AG20443 (cell line): ENCODE data around the gene MRPS16.
"Not testable (repeated sequence)": the region's sequence is repeated elsewhere in the genome, so short reads cannot be mapped to it uniquely, and the experiment has no call there.

Experiments used
- DNase-seq: peaks from one replicate; pipeline ENCODE4 v3.0.0; 2012; ENCODE audit warnings: low spot score, mixed read lengths

Gene MRPS16

DNA sequence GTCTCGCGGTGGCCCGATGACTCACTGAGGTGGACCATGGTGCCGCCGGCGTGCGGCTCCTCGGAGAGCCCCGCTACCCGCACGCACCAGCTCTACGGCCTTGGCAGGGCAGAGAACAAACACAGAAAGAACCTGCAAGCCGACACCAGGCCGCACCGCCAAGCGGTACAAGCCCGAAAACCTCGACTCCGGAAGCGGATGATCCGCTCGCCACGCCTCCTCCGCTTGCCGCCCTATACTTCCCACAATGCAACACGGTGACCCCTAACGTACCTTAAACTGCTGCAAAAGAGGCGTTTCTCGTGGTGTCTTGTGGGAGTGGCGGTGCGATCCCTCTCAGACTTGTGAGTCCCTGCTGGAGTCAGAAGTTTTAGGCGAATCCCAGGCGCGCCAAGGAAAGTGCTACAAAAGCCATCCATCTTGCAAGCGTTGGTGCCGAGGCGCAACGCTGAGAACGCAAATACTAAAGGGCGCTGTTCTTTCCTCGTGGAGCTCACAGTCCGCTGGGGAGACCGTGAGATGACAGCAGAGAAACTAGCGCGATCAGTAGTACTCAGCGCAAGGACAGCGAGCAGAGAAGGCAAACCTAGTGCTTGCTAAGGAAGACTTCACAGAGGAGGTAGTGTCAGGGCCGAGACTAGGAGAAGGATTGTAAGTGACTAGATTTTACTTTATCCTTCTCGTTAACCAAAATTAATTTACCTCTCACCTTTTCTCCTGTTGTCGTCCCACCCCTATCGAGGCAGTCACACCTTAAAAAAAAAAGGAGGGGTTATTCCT, at the start of gene MRPS16:
MRPS16 (minus strand) TSS at position 200 of the 780 bp plus-strand sequence; CDS start at position 38, 162 bp downstream.
- DNase-seq, result peak; percentile 96

DNA sequence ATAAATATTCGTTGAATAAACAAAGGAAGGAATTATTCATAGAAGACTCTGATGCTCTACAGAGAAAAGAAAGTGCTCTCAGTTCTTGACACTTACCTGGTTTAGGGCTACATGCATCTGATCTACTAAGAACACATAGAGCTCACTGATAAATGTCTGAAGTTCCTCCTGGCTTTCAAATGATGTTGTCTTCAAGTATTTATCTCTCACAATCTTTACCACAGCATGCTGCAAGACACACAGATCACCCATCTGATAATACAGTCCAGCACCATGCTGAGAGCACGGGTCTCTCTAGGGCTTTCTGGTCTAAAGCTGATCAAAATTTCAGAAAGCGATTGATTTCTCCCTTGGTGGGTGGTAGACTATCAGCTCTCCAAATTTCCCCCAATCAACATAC, 44.5 kb upstream of the MRPS16 start:
- DNase-seq, result no peak

DNA sequence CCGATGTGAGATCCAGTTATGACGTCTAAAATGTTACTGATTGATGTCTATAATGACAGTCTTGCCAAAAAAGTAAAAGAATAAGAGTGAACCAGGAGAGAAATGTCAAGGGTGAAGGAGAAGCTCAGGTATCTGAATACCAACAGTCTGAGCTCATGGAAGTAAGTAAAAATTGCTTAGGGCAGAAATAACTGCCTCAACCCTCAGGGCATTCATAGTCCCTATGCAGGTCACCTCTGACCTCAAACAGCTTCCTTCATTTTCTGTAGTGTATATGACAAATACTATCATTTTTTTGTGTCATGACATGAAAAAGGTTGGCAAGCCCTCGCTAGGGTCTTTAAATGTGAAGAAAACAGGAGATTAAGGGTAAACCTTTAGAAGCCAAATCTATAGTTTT, 41.0 kb upstream of the MRPS16 start:
- DNase-seq, result no peak

DNA sequence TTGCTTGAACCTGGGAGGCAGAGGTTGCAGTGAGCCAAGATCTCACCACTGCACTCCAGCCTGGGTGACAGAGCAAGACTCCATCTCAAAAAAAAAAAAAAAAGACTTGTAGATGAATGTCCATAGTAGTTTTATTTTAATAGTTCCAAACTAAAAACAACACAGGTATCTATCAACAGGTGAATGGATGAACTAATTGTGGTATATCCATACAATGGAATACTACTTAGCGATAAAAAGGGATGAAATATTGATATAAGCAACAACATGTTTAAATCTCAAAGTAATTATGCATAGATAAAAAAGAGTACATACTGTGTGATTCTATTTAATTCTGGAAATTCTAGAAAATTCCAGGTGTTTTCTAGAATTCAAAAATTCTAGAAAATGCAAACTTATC, 37.5 kb upstream of the MRPS16 start:
- no peak for DNase-seq

DNA sequence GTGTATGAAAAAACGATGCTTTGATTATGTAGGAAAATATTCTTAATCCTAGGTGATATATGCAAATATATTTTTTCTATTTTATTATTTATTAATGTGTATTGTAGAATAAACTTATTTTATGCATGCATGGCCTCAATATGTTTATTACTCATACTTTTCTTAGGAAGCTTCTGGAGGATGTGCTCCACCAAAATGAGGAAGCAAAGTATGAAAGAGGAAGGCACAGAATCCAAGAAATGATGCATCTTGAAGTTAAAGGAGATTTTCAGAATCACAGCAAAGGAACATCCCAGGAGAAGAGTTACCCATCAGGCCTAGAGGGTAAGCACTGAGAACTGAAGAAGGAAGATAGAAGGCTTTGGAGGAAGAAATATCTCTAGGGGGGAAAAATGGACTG, 35.0 kb upstream of the MRPS16 start:
- no peak for DNase-seq

DNA sequence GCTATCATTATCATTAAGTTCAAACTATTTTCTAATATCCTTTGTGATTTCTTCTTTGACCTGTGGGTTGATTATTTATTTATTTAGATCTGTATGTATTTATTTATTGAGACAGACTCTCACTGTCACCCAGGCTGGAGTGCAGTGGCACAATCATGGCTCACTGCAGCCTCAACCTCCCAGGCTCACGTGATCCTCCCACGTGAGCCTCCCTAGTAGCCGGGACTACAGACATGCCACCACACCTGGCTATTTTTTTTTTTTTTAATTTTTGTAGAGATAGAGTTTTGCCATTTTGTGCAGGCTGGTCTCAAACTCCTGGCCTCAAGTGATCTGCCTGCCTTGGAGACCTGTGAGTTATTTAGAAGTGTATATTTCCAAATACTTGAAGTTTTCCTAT, 28.7 kb upstream of the MRPS16 start:
- DNase-seq, result no peak

DNA sequence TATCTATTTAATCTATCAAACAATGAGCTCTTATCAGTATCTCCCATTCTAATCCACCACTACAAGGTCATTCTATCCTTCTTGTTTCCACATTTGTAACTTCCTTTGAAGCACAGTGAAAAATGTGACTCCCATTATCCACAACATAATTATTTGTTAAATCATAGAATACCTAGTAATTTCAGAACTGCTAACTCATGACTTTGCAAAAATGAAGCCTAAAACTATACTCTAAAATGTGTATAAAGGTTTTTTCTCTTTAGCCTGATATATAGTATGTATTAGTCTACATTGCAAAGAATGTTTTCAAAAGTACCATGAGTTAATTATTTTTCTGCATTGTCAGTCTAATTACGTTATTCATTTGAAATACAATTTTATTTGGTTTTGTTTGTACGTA, 12.0 kb upstream of the MRPS16 start:
- no peak for DNase-seq

DNA sequence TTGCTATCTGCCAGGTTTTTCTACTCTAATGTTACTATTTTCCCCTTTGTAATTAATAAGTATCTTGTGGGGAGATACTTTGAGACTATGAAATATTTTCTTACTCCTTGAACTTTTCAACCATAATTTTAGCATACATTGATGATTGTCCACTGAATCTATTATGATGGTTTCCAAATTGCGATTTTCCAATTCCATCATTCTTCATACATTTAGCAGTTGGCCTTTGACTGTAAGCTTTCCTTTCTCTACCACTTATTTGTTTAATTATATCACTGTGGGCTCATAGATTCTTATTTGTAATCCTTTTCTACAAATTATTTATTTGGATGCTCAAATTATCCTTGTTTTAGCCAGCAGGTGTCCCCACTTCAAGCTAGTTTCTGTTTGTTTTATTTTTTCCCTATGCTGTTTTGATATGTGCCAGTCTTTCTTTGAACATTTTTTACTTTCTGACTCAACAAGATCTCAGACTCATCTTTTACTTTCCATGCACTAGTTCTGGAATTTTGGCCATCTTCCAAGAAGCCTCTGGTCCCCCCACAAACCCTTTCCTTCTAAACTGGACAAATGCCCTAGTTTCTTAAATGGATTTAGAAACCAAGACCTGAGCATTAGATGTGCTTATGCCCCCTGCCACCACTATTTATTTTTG, 11.4 kb upstream of the MRPS16 start:
- peak; percentile 28 for DNase-seq

DNA sequence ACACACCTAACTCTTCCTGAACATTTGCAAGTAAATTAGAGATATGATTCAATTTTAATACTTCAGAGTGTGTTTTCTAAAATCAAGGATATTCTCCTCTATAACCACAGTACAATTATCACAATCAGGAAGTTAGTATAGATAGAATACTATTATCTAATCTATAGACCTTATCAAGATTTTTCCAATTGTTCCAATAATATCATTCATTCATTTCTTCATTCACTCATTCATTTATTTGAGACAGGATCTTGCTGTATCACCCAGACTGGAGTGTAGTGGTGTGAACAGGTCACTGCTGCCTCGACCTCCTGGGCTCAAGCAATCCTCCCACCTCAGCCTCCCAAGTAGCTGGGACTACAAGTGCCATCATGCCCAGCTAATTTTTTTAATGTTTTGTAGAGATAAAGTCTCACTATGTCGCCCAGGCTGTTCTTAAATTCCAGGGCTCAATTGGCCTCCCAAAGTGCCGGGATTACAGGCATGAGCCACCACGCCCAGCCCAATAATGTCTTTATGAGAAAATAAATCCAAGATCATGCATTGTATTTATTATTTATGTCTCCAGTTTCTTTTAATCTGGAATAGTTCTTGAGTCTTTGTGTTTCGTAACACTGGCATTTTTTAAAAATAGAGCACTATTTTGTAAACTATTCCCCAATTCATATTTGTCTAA, 10.6 kb upstream of the MRPS16 start:
- DNase-seq, result no peak

DNA sequence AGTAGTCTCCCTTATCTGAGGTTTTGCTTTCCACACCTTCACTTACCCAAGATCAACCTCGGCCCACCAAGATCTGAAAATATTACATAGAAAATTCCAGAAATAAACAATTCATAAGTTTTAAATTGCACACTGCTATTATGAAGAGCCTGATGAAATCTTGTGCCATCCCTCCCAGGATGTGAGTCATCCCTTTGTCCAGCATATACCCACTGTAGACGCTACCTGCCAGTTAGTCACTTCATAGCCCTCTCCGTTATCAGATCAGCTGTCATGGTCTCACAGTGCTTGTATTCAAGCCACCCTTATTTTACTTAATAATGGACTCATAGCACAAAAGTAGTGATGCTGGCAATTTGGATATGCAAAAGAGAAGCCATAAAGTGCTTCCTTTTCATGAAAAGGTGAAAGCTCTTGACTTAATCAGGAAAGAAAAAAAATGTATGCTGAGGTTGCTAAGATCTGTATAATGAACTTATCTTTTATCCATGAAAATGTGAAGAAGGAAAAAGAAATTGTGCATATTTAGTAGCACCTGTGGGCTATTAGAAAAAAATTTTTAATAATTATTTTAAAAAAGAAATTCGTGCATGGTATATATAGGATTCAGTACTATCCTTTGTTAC, 9.8 kb upstream of the MRPS16 start:
- no peak for DNase-seq

DNA sequence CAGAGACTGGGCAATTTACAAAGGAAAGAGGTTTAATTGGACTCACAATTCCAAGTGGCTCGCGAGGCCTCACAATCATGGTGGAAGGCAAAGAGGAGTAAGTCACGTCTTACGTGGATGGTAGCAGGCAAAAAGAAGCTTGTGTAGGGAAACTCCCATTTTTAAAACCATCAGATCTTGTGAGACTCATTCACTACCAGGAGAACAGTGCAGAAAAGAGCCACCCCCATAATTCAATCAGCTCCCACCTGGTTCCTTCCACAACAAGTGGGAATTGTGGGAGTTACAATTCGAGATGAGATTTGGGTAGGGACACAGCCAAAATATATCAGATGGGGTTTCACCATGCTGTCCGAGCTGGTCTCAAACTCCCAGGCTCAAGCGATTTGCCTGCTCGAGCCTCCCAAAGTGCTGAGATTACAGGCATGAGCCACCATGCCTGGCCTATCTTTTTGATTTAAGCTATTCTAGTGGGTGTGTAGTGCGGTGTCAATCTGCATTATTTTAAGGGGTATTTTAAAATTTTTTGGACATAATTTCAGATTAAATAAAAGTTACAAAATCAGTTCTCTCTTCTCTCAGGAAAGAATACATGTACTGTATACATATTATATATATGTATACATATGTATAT, 9.0 kb upstream of the MRPS16 start:
- no peak for DNase-seq

DNA sequence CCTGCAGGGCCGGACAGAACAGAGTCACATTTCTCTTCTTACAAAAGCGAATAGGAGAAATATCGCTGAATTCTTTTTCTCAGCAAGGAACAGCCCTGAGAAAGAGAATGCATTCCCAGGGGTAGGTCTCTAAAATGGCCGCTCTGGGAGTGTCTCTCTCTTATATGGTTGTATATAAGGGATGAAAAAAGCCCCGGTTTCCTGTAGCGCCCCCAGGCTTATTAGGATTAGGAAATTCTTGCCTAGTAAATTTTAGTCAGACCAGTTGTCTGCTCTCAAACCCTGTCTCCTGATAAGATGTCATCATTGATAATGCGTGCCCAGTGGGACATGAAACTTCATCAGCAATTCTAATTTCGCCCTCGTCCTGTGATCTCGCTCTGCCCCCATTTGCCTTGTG, 6.2 kb upstream of the MRPS16 start:
- DNase-seq, result not testable (repeated sequence)

DNA sequence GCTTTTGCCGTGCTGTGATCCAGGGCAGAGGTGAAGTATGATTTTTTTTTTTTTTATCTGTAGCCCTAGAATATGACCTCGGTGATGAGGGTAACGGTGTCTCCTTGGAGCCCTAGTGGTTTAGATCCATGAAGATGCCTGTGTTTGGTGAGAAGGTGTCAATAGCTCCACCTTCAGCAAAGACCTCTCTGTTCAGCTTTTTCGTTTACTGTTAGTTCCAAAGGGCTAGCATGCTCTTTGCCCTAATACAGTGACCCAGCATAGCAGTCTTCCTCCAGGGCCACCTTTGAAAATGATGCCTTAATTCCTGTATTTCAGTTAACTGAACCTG, 746 bp upstream of the MRPS16 start:
- DNase-seq, result no peak

DNA sequence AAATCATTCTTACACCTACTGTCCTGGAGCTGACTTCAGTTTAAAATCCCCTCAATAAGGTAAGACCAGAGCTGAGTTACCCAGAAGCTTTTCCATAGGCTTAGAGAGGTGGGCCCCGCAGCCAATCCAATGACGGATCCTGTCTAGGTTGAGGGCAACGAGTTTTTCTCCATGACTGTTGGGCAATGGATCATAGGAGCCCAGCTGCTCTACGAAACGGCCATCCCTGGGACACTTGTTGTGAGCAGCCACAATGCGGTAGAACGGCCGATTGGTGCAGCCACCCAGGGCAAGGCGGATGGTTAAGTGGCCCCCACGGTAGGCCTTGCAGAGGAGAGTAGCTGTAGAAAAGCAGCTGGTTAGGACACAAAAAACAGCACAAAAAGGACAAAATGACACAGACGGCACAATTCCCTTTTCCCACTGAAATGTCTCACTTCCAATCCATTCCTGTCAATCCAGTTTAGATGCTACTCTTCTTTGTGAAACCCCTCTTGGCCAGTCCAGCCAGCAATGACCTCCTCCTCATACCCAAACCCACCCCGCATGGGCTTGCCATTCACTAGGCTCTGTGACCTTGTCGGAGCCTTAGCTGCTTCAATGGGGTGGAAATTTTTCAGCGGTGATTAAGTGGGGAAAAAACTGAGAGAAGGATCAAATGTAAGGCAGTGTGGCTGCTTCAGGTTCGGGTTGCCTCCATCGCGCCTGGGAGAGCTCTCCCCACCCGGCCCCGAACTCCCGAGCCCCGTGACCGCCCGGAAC, 580 bp downstream of the MRPS16 start:
- DNase-seq, result no peak

DNA sequence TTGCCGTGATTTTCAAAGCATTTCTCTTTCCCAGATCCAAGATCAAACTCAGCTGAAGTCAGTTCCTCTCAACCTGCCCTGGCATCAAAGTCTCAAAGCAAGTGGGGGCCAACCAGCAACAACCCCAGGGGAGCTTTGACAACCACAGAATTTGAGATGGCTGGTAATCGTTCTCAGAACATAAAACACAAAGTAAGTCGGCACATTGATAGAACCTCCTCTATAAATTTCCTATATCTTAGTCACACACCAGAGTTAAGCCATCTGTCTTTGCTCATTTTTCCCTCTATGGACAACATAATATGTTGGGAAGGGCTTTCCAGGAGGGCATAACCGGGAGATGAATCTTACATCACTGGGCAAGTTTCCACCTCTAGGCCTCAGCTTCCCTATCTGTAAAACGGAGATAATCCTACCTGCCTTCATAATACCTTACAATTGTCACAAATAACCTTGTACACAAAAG, 4.2 kb downstream of the MRPS16 start:
- no peak for DNase-seq

DNA sequence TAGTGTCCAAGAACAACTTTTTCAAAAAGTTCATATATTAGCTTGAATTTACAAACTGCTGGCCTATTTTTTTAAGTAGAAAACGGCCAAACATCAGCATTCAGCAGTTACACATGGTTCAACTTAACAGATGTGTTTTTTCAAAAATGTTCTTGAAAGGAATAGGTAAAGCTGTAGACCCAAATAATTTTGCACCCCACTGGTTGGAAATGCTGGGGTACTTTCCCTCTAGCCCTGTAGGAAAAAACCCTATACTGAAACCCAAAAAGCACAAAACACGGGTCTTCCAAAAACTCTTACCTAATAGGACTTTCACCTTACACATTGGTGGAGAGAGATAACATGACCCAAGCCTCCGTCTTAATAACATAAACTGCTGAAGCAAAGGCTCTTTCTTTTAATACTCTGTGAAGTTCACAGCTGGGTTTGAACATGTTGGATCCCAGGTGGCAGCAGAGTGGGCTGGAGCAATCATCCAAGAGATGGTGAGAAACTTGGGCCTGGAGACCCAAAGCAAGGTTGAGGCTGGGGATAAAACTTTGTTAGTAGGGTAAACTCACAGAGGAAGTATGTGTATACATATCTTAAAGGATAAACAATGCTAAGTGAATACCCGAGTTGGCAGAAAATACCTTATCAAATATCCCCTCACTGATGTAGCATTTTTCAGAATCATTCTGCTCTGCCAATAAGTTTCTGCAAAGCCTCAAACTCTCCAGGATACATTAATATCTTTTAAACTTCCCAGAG, 4.8 kb downstream of the MRPS16 start:
- DNase-seq, result no peak

DNA sequence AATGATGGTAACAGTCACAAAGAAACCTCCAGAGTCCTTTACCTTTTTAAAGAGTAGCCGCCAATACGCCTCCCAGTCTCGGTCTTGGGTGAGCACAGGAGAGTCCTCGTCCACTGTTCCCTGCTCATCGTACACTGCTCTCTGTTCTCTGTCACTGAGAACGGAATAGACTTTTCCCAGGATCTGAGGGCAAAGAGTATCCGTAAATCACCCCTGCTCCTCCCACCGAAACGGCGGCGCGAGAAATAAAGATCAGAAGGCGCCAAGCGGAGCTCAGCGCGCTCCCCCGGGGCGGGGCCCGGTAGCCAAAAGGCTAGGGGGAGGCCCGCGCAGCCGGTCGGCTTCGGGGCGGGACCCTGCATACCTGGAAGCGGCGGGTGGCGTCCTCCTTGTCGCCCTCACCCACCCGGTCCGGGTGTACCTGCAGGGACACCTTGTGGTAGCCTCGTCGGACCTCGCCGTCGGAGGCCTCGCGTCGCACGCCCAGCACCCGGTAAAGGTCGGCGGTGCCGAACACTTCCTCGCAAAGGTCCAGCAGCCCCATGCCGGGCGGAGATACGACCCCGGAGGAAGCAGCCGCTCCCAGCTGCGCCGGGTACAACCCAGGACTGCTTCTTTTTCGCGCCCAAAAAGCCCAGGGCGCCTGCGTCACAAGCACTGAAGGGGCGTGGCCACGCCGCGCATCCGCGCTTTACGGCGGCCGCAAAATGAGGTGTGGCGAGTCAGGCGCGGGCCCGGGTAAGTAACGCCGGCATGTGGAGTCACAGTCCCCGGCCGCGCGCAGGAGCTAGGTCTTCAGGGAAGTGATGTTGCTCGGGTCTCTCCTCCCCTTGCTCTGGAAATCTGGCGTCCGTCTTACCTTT, 5.6 kb downstream of the MRPS16 start, which contains the start of gene DNAJC9:
DNAJC9 (minus strand) TSS at position 610 of the 863 bp plus-strand sequence; CDS start at position 544, 66 bp downstream.
- peak; percentile 97 for DNase-seq

DNA sequence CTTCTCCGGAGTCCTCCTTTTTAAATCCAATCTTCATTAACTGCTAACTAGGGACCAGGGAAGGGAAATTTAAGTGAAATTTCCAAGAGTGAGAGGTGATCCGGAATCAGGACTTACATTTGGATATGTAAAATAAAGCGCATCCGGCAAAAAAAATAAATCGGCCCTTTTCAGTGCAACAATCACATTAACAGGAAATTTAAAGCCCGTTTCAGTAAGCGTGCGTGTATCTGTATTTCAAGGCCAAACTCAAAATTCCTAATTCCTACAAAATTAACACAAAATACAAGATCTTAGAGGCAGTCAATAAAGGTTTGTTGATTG, 6.2 kb downstream of the MRPS16 start:
- DNase-seq, result no peak

DNA sequence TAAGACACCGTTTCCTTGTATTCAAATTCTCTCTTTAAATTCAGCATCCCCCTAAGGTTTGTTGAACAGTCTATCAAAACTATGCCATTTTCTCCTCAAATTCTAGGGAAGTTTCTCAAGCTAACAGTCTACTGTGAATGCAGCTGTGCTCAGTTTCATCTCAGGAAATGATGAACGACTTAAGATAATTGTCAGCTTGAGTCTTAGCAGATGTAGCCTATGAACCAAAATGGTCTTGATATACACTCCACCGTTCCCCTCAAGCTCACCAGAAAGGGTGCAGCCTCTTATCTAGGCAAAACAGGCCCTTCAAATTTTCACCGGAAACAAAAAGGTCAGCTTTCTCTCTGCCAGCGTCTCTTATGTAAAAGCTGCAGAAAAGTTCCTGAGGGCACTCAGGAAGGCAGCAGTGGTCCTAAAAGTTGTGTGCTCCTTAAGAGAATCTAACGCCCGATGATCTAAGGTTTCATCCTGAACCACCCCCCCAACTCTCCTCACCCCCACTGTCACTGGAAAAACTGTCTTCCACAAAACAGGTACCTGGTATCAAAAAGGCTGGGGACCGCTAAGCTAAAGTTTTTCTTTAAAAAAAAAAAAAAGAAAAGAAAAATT, 7.5 kb downstream of the MRPS16 start:
- no peak for DNase-seq
